ENCODE results near the gene MCRIP2. TPM values are rescaled to one million over a fixed set of nuclear protein-coding genes. Genes with fewer than 3 reads are reported as not detected.

The MCRIP2 gene
- total and polyA plus RNA-seq, 9 of the 15 experiments (the other 6 are each of a cell fraction or from before 2014, with no cell fraction given), result 0.80 to 120 (median 35.2) TPM

DNA sequence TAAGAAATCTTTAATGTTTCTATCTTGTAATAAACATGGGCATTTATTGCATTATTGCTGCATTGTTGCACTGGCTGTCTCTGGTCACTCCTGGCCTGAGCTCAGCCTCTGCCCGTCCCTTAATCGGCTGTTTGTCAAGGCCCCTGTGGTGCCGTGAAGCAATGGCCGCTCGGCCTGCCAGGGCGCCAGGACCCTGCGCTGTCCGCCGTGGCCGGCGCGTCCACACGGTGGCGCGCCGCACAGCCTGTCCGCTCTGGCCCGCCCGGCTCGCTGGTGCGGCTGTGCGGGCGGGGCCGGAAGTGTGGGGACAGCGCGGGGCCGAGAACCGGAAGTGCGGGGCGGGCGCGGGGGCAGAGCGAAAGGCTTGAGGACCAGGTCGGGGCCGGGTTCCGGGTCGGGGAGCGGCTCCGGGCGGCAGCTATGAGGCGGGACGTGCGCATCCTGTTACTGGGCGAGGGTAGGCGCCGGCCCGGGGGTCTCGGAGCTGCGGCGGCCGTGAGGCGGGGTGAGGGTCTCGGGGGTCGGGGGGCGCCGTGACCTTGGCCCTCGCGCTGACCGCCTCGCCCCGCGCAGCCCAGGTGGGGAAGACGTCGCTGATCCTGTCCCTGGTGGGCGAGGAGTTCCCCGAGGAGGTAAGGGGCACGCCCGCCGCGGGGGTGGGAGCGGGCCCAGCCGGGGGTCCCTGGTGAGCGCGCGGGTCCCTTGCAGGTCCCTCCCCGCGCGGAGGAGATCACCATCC lies 26.3 kb downstream of the MCRIP2 start, which contains the start of gene RHOT2 (continued):
- TF ChIP-seq, protein P1, sequence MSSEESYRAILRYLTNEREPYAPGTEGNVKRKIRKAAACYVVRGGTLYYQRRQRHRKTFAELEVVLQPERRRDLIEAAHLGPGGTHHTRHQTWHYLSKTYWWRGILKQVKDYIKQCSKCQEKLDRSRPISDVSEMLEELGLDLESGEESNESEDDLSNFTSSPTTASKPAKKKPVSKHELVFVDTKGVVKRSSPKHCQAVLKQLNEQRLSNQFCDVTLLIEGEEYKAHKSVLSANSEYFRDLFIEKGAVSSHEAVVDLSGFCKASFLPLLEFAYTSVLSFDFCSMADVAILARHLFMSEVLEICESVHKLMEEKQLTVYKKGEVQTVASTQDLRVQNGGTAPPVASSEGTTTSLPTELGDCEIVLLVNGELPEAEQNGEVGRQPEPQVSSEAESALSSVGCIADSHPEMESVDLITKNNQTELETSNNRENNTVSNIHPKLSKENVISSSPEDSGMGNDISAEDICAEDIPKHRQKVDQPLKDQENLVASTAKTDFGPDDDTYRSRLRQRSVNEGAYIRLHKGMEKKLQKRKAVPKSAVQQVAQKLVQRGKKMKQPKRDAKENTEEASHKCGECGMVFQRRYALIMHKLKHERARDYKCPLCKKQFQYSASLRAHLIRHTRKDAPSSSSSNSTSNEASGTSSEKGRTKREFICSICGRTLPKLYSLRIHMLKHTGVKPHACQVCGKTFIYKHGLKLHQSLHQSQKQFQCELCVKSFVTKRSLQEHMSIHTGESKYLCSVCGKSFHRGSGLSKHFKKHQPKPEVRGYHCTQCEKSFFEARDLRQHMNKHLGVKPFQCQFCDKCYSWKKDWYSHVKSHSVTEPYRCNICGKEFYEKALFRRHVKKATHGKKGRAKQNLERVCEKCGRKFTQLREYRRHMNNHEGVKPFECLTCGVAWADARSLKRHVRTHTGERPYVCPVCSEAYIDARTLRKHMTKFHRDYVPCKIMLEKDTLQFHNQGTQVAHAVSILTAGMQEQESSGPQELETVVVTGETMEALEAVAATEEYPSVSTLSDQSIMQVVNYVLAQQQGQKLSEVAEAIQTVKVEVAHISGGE (CRISPR knock-in tag; IDR thresholded peaks at IDR 0.05), result peak; percentile 61 to 96 (median 84); a peak in 5 of 6 replicates
- TF ChIP-seq, protein P2, sequence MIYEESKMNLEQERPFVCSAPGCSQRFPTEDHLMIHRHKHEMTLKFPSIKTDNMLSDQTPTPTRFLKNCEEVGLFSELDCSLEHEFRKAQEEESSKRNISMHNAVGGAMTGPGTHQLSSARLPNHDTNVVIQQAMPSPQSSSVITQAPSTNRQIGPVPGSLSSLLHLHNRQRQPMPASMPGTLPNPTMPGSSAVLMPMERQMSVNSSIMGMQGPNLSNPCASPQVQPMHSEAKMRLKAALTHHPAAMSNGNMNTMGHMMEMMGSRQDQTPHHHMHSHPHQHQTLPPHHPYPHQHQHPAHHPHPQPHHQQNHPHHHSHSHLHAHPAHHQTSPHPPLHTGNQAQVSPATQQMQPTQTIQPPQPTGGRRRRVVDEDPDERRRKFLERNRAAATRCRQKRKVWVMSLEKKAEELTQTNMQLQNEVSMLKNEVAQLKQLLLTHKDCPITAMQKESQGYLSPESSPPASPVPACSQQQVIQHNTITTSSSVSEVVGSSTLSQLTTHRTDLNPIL (CRISPR knock-in tag; IDR thresholded peaks at IDR 0.05), result no peak
- TF ChIP-seq PRPF4 (IDR thresholded peaks at IDR 0.05; ENCODE audit: insufficient read depth, low read depth, low read length, poor library complexity, severe bottlenecking), result no peak
- TF ChIP-seq ZBTB8A (IDR thresholded peaks at IDR 0.05; ENCODE audit: partially characterized antibody), result no peak
- no peak for TF ChIP-seq HSF4 (CRISPR knock-in tag; IDR thresholded peaks at IDR 0.05; ENCODE audit: borderline replicate concordance)
- no peak for TF ChIP-seq DDX20 (tag; IDR thresholded peaks at IDR 0.05; ENCODE audit: low read depth)
- TF ChIP-seq XRCC3 (IDR thresholded peaks at IDR 0.05), result no peak
- no peak for TF ChIP-seq RFX5 (IDR thresholded peaks at IDR 0.05; ENCODE audit: low read depth, low read length)
- no peak for TF ChIP-seq CHCHD3 (CRISPR knock-in tag; IDR thresholded peaks at IDR 0.05)
- peak; percentile 82 for TF ChIP-seq SMC3 (conservative IDR thresholded peaks at IDR 0.05; ENCODE audit: insufficient read depth, low read depth, low read length)
- no peak for TF ChIP-seq RAD51 (IDR thresholded peaks at IDR 0.05; ENCODE audit: borderline replicate concordance, low read depth)
